A549 treated with dexamethasone at 1 μM for 4 hours (cell line): Measurements from ENCODE around the gene KRTAP5-3. TPM values are rescaled to one million over a fixed set of nuclear protein-coding genes. Genes with fewer than 3 reads are reported as not detected.

Source experiments
- total RNA-seq: library from RNA; stranded (reverse); fragments of 200-300 nt; extraction: Qiagen RNA extraction; gene quantifications from 5 replicates; pipeline ENCODE4 v1.2.3, GENCODE V29; 2022

The KRTAP5-3 gene, protein sequence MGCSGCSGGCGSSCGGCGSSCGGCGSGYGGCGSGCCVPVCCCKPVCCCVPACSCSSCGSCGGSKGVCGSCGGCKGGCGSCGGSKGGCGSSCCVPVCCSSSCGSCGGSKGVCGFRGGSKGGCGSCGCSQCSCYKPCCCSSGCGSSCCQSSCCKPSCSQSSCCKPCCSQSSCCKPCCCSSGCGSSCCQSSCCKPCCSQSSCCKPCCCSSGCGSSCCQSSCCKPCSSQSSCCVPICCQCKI
- total RNA-seq = not detected in 5 replicates

GRCh38 chr11:1608363-1608762 is at the start of gene KRTAP5-3:
Gene KRTAP5-3 (minus strand): TSS chr11:1608463. CDS start chr11:1608385, 78 bp downstream.

GRCh38 chr11:1629326-1630185 is 21.3 kb upstream of the KRTAP5-3 start, which contains the start of gene KRTAP5-5:
Gene KRTAP5-5 (plus strand): TSS chr11:1629775. CDS start chr11:1629841, 66 bp downstream.

GRCh38 chr11:1622086-1622485 is 13.8 kb upstream of the KRTAP5-3 start, which contains the start of gene KRTAP5-4:
Gene KRTAP5-4 (minus strand): TSS chr11:1622138. CDS start chr11:1622093, 45 bp downstream.

GRCh38 chr11:1597994-1598380 is 10.3 kb downstream of the KRTAP5-3 start, which contains the start of gene KRTAP5-2:
Gene KRTAP5-2 (minus strand): TSS chr11:1598294. CDS start chr11:1598250, 44 bp downstream.

DNA sequence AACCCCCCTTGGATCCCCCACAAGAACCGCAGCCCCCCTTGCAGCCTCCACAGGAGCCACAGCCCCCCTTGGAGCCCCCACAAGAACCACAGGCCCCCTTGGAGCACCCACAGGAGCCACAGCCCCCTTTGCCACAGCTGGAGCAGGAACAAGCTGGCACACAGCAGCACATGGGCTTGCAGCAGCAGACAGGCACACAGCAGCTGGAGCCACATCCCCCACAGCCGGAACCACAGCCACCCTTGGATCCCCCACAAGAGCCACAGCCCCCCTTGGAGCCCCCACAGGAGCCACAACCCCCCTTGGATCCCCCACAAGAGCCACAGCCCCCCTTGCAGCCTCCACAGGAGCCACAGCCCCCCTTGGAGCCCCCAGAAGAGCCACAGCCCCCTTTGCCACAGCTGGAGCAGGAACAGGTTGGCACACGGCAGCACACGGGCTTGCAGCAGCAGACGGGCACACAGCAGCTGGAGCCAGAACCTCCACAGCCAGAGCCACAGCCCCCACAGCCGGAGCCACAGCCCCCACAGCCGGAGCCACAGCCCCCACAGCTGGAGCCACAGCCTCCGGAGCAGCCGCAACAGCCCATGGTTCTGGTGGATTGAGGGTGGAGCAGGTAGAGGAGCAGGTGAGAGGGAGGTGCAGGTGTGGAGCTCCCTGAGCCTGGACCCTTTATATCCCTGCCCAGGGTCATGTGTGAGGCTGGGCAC is 23.4 kb downstream of the KRTAP5-3 start, which contains the start of gene KRTAP5-1:
TSS of gene KRTAP5-1 (minus strand) at position 623 of the 710 bp plus-strand sequence. CDS start at position 589, 34 bp downstream.

GRCh38 chr11:1572197-1573076 is 35.8 kb downstream of the KRTAP5-3 start, which contains the start of gene DUSP8:
Gene DUSP8 (minus strand): TSS chr11:1572271. CDS start chr11:1565826, 6,445 bp downstream.

Other genes with a start within 250 kb of the KRTAP5-3 start
- 3.9 to 7.2 TPM (median 5.8 TPM) in 5 replicates for gene BRSK2, start 218.5 kb downstream of the KRTAP5-3 start, total RNA-seq
- 36.3 to 40.7 TPM (median 39.2 TPM) in 5 replicates for gene MOB2, start 121.7 kb downstream of the KRTAP5-3 start, total RNA-seq
- 0.78 to 1.8 TPM (median 1.3 TPM) in 5 replicates for gene DUSP8, start 36.2 kb downstream of the KRTAP5-3 start, total RNA-seq
- not detected in 5 replicates for gene KRTAP5-1, start 23.2 kb downstream of the KRTAP5-3 start, total RNA-seq
- gene KRTAP5-2, start 10.2 kb downstream of the KRTAP5-3 start, total RNA-seq = not detected in 5 replicates
- not detected in 5 replicates for gene KRTAP5-4, start 13.7 kb upstream of the KRTAP5-3 start, total RNA-seq
- gene KRTAP5-5, start 21.3 kb upstream of the KRTAP5-3 start, total RNA-seq = not detected in 5 replicates
- gene KRTAP5-6, start 88.7 kb upstream of the KRTAP5-3 start, total RNA-seq = not detected in 5 replicates
- 1.1 to 2.7 TPM (median 1.3 TPM) in 5 replicates for gene IFITM10, start 142.1 kb upstream of the KRTAP5-3 start, total RNA-seq
- gene CTSD, start 155.5 kb upstream of the KRTAP5-3 start, total RNA-seq = 343 to 631 TPM (median 535 TPM) in 5 replicates
- 0.26 to 0.73 TPM (median 0.42 TPM) in 5 replicates for gene SYT8, start 226.5 kb upstream of the KRTAP5-3 start, total RNA-seq
- gene TNNI2, start 230.5 kb upstream of the KRTAP5-3 start, total RNA-seq = 0.31 to 0.33 TPM in 2 of 5 replicates, not detected in the others
- gene LSP1, start 244.6 kb upstream of the KRTAP5-3 start, total RNA-seq = 1.6 to 2.9 TPM (median 2.0 TPM) in 5 replicates